ENCODE data around the gene CAPN2. TPM values are rescaled to one million over a fixed set of nuclear protein-coding genes. Genes with fewer than 3 reads are reported as not detected.
A peak's percentile ranks its signal among the peaks of the same experiment; 100 is the strongest.

The CAPN2 gene
- total RNA-seq, 1 donor: 340 TPM

DNA sequence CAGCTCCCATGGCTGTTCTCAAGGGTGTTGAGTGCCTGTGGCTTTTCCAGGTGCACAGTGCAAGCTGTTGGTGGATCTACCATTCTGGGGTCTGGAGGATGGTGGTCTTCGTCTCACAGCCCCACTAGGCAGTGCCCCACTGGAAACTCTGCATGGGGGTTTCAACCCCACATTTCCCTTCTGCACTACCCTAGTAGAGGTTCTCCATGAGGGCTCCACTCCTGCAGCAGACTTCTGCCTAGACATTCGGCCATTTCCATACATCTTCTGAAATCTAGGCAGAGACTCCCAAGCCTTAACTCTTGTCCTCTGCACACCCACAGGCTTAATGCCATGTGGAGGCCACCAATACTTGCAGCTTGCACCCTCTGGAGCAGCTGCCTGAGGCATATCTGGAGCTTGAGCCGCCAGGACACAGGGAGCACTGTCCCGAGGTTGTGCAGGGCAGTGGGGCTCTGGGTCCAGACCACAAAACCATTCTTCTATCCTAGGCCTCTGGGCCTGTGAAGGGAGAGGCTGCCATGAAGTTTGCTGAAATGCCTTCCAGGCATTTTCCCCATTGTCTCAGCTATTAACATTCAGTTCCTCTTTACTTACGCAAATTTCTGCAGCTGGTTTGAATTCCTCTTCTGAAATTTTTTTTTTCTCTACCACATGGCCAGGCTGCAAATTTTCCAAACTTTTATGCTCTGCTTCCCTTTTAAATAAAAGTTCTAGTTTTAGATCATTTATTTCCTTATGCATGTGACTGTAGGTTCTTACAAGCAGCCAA, 38.0 kb upstream of the CAPN2 start:
- DNase-seq (ENCODE audit: insufficient read length, low spot score, missing footprints): no peak
- Histone ChIP-seq H3K27me3 (ENCODE audit: insufficient read depth, low read length) (peaks cover 5% of the 10 kb centered on the region), H3K79me2 (ENCODE audit: insufficient read depth, low read length) (no peaks in the 10 kb centered on the region), H2AFZ (ENCODE audit: low read length) (no peak overlapping the region), H3K4me2 (ENCODE audit: insufficient read depth, low read length) (no peak overlapping the region), H3K4me1 (ENCODE audit: insufficient read depth, low read length) (no peaks in the 10 kb centered on the region), H3K9me3 (ENCODE audit: low read depth, low read length) (peaks cover 3% of the 10 kb centered on the region), H3K4me3 (ENCODE audit: insufficient read depth, low read length) (no peak overlapping the region), H4K20me1 (ENCODE audit: insufficient read depth, low read length) (no peaks in the 10 kb centered on the region), H3K36me3 (ENCODE audit: insufficient read depth, low read length) (no peaks in the 10 kb centered on the region), H3K27ac (ENCODE audit: low read depth, low read length) (no peak overlapping the region)
- no peak for TF ChIP-seq CTCF (IDR thresholded peaks at IDR 0.05; ENCODE audit: extremely low read depth, low read depth, low read length)

DNA sequence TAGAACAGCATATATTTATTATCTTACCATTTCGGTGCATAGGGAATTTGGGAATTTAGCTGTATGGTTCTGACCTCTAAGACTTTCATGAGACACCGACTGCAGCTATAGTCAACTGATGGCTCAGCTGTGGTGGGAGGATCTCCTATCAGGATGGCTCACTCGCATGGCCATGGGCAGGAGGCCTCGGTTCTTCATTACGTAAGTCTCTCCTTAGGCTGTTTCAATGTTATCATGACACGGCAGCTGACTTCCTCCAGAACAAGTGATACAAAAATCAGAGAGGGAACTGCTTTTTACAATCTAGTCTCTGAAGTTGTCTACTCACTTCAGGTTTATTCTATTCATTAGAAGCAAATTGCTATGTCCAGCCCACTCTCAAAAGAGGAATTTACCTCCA, 33.5 kb upstream of the CAPN2 start:
- DNase-seq (ENCODE audit: insufficient read length, low spot score, missing footprints): peak; percentile 41
- peaks cover 3% of the 10 kb centered on the region for H3K9me3 ChIP-seq (ENCODE audit: low read depth, low read length)
- no peaks in the 10 kb centered on the region for H3K4me1 ChIP-seq (ENCODE audit: insufficient read depth, low read length)
- H3K36me3 ChIP-seq (ENCODE audit: insufficient read depth, low read length): no peaks in the 10 kb centered on the region
- H3K4me3 ChIP-seq (ENCODE audit: insufficient read depth, low read length): no peak overlapping the region
- peaks cover 17% of the 10 kb centered on the region for H3K27me3 ChIP-seq (ENCODE audit: insufficient read depth, low read length)
- H3K79me2 ChIP-seq (ENCODE audit: insufficient read depth, low read length): no peaks in the 10 kb centered on the region
- no peak overlapping the region for H3K27ac ChIP-seq (ENCODE audit: low read depth, low read length)
- no peak for TF ChIP-seq CTCF (IDR thresholded peaks at IDR 0.05; ENCODE audit: extremely low read depth, low read depth, low read length)
- no peak overlapping the region for H3K4me2 ChIP-seq (ENCODE audit: insufficient read depth, low read length)
- H2AFZ ChIP-seq (ENCODE audit: low read length): no peak overlapping the region
- H4K20me1 ChIP-seq (ENCODE audit: insufficient read depth, low read length): no peaks in the 10 kb centered on the region

GRCh38 chr1:223680188-223680587, 32.2 kb upstream of the CAPN2 start:
- no peaks in the 10 kb centered on the region for H3K36me3 ChIP-seq (ENCODE audit: insufficient read depth, low read length)
- TF ChIP-seq CTCF (IDR thresholded peaks at IDR 0.05; ENCODE audit: extremely low read depth, low read depth, low read length): no peak
- peaks cover 20% of the 10 kb centered on the region for H3K27me3 ChIP-seq (ENCODE audit: insufficient read depth, low read length)
- H3K4me1 ChIP-seq (ENCODE audit: insufficient read depth, low read length): no peaks in the 10 kb centered on the region
- H3K4me2 ChIP-seq (ENCODE audit: insufficient read depth, low read length): no peak overlapping the region
- no peaks in the 10 kb centered on the region for H4K20me1 ChIP-seq (ENCODE audit: insufficient read depth, low read length)
- H3K4me3 ChIP-seq (ENCODE audit: insufficient read depth, low read length): no peak overlapping the region
- H3K79me2 ChIP-seq (ENCODE audit: insufficient read depth, low read length): no peaks in the 10 kb centered on the region
- no peak overlapping the region for H3K27ac ChIP-seq (ENCODE audit: low read depth, low read length)
- H2AFZ ChIP-seq (ENCODE audit: low read length): no peak overlapping the region
- no peaks in the 10 kb centered on the region for H3K9me3 ChIP-seq (ENCODE audit: low read depth, low read length)
- peak; percentile 3 for DNase-seq (ENCODE audit: insufficient read length, low spot score, missing footprints)

DNA sequence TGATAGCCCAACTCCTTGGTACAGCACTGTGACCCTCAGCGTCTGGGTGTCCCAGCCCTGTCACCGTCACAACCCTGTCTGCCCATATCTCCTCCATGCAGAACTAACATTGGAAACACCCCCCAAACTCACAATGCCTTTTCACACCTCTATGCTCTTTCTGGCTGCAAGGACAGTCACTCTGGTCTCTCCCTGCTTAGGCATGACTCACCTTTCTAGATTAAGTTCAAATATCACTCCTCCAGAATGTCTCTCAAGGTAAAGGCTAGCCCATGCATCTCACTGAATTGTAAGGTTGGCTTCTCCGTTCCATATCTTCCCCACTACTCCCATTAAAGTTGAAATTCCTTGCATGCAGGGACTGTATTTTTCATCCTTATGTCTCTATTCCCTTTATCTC, 29.8 kb upstream of the CAPN2 start:
- Histone ChIP-seq H3K4me2 (ENCODE audit: insufficient read depth, low read length) (no peak overlapping the region), H3K79me2 (ENCODE audit: insufficient read depth, low read length) (no peaks in the 10 kb centered on the region), H3K9me3 (ENCODE audit: low read depth, low read length) (no peaks in the 10 kb centered on the region), H2AFZ (ENCODE audit: low read length) (no peak overlapping the region), H3K27me3 (ENCODE audit: insufficient read depth, low read length) (peaks cover 36% of the 10 kb centered on the region), H3K4me1 (ENCODE audit: insufficient read depth, low read length) (no peaks in the 10 kb centered on the region), H3K27ac (ENCODE audit: low read depth, low read length) (no peak overlapping the region), H4K20me1 (ENCODE audit: insufficient read depth, low read length) (no peaks in the 10 kb centered on the region), H3K4me3 (ENCODE audit: insufficient read depth, low read length) (no peak overlapping the region), H3K36me3 (ENCODE audit: insufficient read depth, low read length) (no peaks in the 10 kb centered on the region)
- TF ChIP-seq CTCF (IDR thresholded peaks at IDR 0.05; ENCODE audit: extremely low read depth, low read depth, low read length): no peak
- peak; percentile 30 for DNase-seq (ENCODE audit: insufficient read length, low spot score, missing footprints)
